ES-I3 (cell line): Measurements from ENCODE around the gene CDKL2.

Experiments used
- H3K36me3 ChIP-seq: 2 replicates; pipeline ENCODE4 v1.6.1; 2013; ENCODE audit warnings: mild to moderate bottlenecking, low read length, control low read depth, moderate library complexity; ENCODE audit not compliant: insufficient read depth
- H3K4me1 ChIP-seq: 2 replicates; pipeline ENCODE4 v1.6.1; 2013; ENCODE audit warnings: mild to moderate bottlenecking, control low read depth, low read length; ENCODE audit not compliant: insufficient read depth
- H3K9ac ChIP-seq: 2 replicates; pipeline ENCODE4 v1.6.1; 2013; ENCODE audit warnings: low read depth, mild to moderate bottlenecking, low read length, moderate library complexity
- H3K9me3 ChIP-seq: 2 replicates; pipeline ENCODE4 v1.6.1; 2013; ENCODE audit warnings: mild to moderate bottlenecking, low read length, moderate library complexity; ENCODE audit not compliant: control insufficient read depth, insufficient read depth

The CDKL2 gene

DNA sequence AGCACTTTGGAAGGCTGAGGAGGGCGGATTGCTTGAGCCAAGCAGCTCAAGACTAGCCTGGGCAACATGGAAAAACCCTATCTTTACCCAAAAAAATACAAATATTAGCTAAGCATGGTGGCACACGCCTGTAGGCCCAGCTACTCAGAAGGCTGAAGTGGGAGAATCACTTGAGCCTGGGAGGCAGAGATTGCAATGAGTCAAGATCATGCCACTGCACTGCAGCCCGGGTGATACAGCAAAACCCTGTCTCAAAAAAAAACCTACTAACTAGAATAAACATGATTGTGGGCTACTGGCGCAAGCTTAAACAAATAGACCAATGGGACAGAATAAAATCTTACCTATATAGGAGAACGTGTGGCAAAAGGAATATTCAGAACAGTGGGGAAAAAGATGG lies 7.3 kb downstream of the CDKL2 start:
- no peak overlapping the region for H3K9ac ChIP-seq
- H3K4me1 ChIP-seq = no peaks in the 10 kb centered on the region
- H3K36me3 ChIP-seq = no peaks in the 10 kb centered on the region
- H3K9me3 ChIP-seq = no peaks in the 10 kb centered on the region

- no peaks in the 10 kb centered on the region for H3K4me1 ChIP-seq
- no peak overlapping the region for H3K9ac ChIP-seq
- no peaks in the 10 kb centered on the region for H3K36me3 ChIP-seq
- no peaks in the 10 kb centered on the region for H3K9me3 ChIP-seq
Observed at GRCh38 chr4:75621715-75622114, 8.6 kb downstream of the CDKL2 start.

GRCh38 chr4:75612306-75612705 lies 18.0 kb downstream of the CDKL2 start:
- no peaks in the 10 kb centered on the region for H3K36me3 ChIP-seq
- H3K9ac ChIP-seq = no peak overlapping the region
- no peaks in the 10 kb centered on the region for H3K9me3 ChIP-seq
- no peaks in the 10 kb centered on the region for H3K4me1 ChIP-seq

GRCh38 chr4:75605928-75606327 lies 24.4 kb downstream of the CDKL2 start:
- Histone ChIP-seq H3K4me1 (no peaks in the 10 kb centered on the region), H3K9ac (no peak overlapping the region), H3K36me3 (no peaks in the 10 kb centered on the region), H3K9me3 (no peaks in the 10 kb centered on the region)

DNA sequence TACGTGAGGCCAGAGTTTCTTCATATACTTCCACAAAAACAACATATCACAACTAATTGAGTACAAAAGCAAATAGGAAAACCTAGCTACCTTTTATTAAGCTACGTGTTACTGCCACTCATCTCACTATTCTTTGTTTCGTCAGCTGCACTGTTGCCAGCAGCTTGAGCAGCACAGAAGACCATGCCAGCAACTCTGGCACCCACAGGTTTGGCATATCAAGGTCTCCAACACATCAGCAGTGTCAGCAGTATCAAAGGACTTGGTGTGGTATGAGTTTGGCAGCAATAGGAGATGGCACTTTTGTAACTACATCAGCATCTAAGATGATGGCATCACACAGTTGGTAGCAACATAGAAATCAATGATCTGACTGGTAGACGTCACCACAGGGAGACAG lies 30.7 kb downstream of the CDKL2 start:
- H3K9ac ChIP-seq = no peak overlapping the region
- H3K4me1 ChIP-seq = peaks cover 8% of the 10 kb centered on the region; the same call in 1 of the 2 replicates
- H3K36me3 ChIP-seq = no peaks in the 10 kb centered on the region
- no peaks in the 10 kb centered on the region for H3K9me3 ChIP-seq

- H3K9ac ChIP-seq = no peak overlapping the region
- no peaks in the 10 kb centered on the region for H3K9me3 ChIP-seq
- H3K4me1 ChIP-seq = peaks cover 8% of the 10 kb centered on the region; the same call in 1 of the 2 replicates
- no peaks in the 10 kb centered on the region for H3K36me3 ChIP-seq
Observed at GRCh38 chr4:75598390-75598789, 31.9 kb downstream of the CDKL2 start.

GRCh38 chr4:75596061-75596460 lies 34.3 kb downstream of the CDKL2 start:
- no peaks in the 10 kb centered on the region for H3K36me3 ChIP-seq

DNA sequence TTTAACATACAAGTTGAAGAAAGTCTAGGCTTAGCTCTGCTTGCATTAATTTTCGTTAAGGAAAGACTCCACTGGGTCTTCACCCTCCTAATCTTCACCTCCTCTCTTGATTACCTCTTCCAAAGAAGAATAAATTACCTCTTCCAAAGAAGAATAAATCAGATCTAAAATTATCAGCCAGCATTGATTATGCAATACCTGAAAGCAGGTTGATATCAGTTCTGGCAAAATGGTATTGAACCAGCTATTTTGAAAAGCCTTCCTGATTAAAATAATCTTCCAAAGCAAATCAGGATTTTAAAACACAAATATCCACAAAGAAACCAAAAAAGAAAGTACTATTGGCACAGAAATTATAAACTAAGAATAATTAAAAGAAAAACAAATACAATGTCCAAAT lies 36.9 kb downstream of the CDKL2 start:
- no peaks in the 10 kb centered on the region for H3K36me3 ChIP-seq
- no peak overlapping the region for H3K9ac ChIP-seq
- no peaks in the 10 kb centered on the region for H3K9me3 ChIP-seq
- H3K4me1 ChIP-seq = peaks cover 2% of the 10 kb centered on the region; the same call in 1 of the 2 replicates

More at GRCh38 chr4:75596061-75596460, 34.3 kb downstream of the CDKL2 start:
- Histone ChIP-seq H3K4me1 (peaks cover 8% of the 10 kb centered on the region; the same call in 1 of the 2 replicates), H3K9me3 (no peaks in the 10 kb centered on the region), H3K9ac (no peak overlapping the region)

DNA sequence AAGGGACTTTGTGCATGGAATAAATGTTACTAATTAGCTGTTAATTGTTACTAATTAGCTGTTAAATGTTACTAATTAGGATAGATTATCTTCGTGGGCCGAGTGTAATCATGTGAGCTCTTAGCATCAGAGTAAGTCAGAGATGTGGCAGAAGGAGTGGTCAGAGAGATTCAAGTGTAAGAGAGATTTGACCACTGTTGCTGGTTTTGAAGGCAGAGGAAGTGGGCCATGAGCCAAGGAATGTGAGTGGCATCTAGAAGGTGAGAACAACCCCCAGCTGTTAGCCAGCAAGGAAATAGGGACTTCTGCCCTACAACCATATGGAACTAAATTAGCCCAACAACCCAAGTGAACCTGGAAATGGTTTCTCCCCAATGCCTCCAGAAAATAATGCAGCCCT lies 46.3 kb downstream of the CDKL2 start:
- Histone ChIP-seq H3K9ac (no peak overlapping the region), H3K36me3 (no peaks in the 10 kb centered on the region), H3K9me3 (peaks cover 4% of the 10 kb centered on the region; the same call in 1 of the 2 replicates), H3K4me1 (no peaks in the 10 kb centered on the region)

DNA sequence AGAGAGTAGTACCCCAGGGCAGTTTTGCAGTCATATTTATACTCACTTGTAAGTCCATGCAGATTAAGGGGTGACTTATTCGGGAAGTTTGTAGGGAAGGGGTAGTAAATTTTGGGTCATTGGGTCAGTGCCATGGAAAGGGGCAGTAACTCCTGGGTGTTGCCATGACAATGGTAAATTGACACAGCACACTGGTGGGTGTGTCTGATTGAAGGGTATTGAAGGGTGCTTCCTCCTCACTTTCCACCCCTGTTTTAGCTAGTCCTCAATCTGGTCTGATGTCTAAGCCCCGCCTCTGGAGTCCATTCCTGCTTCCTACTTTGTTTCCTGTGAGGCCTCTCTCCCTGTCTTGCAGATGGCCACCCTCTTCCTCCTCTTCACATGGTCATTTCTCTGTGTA lies 62.6 kb downstream of the CDKL2 start:
- no peak overlapping the region for H3K9ac ChIP-seq
- no peaks in the 10 kb centered on the region for H3K4me1 ChIP-seq
- peaks cover 3% of the 10 kb centered on the region; the same call in 1 of the 2 replicates for H3K9me3 ChIP-seq
- no peaks in the 10 kb centered on the region for H3K36me3 ChIP-seq

GRCh38 chr4:75566911-75567310 lies 63.4 kb downstream of the CDKL2 start:
- peaks cover 2% of the 10 kb centered on the region; the same call in 1 of the 2 replicates for H3K4me1 ChIP-seq
- no peaks in the 10 kb centered on the region for H3K36me3 ChIP-seq
- H3K9ac ChIP-seq = no peak overlapping the region
- peaks cover 3% of the 10 kb centered on the region; the same call in 1 of the 2 replicates for H3K9me3 ChIP-seq

- peaks cover 3% of the 10 kb centered on the region; the same call in 1 of the 2 replicates for H3K9me3 ChIP-seq
- H3K4me1 ChIP-seq = peaks cover 3% of the 10 kb centered on the region
- H3K9ac ChIP-seq = no peak overlapping the region
- H3K36me3 ChIP-seq = no peaks in the 10 kb centered on the region
Observed at GRCh38 chr4:75565481-75565880, 64.8 kb downstream of the CDKL2 start.

DNA sequence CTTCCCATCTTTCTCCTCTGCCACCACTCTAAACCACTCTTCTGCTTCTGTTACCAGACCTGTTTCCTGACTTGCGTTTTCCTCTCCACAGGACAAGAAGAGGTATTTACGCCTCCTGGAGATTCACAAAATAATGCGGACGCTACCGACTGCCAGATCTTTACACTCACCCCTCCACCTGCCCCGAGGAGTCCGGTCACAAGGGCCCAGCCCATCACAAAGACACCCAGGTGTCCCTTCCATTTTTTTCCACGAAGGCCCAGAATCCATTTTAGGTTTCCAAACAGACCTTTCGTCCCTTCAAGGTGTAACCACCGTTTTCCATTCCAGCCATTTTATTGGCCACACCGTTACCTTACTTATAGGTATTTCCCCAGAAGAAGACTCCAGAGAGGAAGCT lies 66.3 kb downstream of the CDKL2 start:
- Histone ChIP-seq H3K9ac (no peak overlapping the region), H3K36me3 (no peaks in the 10 kb centered on the region), H3K4me1 (peaks cover 3% of the 10 kb centered on the region), H3K9me3 (peaks cover 3% of the 10 kb centered on the region; the same call in 1 of the 2 replicates)

DNA sequence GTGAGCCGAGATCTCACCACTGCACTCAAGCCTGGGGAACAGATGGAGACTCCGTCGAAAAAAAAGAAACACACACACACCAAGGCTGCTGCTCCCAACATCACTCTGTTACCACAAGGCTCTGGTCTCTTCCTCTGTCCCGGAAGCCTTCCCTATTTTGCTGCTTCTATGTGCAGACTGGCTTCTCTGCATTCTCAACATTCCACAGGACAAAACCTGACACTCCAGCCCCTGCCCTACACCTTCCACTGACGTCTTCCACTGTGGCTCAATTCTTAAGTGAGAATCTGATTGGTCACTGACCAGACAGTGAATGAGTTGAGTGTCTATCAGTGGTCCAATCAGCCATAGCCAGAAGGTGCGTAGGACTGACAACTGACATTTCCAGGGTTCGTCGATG lies 68.5 kb downstream of the CDKL2 start:
- peaks cover 3% of the 10 kb centered on the region for H3K4me1 ChIP-seq
- H3K9me3 ChIP-seq = no peaks in the 10 kb centered on the region
- H3K36me3 ChIP-seq = no peaks in the 10 kb centered on the region
- H3K9ac ChIP-seq = no peak overlapping the region

GRCh38 chr4:75557696-75558095 lies 72.6 kb downstream of the CDKL2 start:
- Histone ChIP-seq H3K36me3 (no peaks in the 10 kb centered on the region), H3K9me3 (no peaks in the 10 kb centered on the region), H3K9ac (no peak overlapping the region), H3K4me1 (peaks cover 15% of the 10 kb centered on the region)
